HG02852 (cell line): ENCODE data around the gene SNIP1.
"Not testable (repeated sequence)": the region's sequence is repeated elsewhere in the genome, so short reads cannot be mapped to it uniquely, and the experiment has no call there.

Source experiments
- ATAC-seq: cut with Tn5 transposase; IDR thresholded peaks from one replicate; pipeline ENCODE4 v1.9.1; 2021; ENCODE audit warnings: mild to moderate bottlenecking, moderate library complexity; ENCODE audit not compliant: unreplicated experiment

Gene SNIP1

DNA sequence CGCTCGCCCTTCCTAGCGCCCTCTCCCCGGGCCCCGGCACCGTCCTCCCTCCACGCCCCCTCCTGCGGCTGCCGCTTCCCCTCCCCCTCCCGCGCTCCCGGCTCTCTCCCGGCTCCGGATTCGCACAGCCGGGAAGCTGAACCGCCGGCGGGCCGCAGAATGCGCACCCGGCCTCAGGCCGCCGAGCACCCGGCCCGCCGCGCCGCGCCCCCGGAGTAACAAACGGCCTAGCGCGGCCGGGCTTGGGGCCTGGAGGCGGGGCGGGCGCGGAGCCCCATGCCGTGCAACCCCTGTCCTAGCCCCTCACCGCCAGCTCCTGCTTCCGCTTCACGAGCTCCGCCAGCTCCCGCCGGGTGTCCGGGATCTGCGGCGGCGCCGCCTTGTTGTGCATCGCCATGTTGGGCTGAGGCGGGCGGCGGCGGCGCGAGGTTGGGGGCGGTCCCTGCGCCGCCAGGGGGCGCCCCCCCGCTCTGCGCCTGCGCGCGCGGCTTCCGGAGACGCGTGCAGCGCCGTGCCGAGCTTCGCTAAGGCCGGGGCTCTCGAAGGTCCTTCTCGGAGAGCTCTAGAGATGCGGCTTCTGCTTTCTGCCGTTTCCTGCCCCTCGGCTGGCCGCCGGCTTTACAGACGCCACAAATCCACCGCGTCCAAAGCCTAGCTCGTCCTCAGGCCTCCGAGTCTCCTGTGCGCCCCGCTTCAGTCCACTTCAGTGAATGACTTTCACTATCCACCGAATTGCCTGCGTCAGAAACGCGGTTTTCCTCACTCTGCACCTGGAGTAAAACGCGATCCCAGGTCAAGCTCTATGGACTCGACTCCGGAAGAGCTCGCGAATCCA is 39.5 kb downstream of the SNIP1 start, which contains the start of gene MEAF6:
MEAF6 (minus strand) TSS at position 417 of the 835 bp plus-strand sequence; CDS start at position 397, 20 bp downstream.
- peak; percentile 93 for ATAC-seq

DNA sequence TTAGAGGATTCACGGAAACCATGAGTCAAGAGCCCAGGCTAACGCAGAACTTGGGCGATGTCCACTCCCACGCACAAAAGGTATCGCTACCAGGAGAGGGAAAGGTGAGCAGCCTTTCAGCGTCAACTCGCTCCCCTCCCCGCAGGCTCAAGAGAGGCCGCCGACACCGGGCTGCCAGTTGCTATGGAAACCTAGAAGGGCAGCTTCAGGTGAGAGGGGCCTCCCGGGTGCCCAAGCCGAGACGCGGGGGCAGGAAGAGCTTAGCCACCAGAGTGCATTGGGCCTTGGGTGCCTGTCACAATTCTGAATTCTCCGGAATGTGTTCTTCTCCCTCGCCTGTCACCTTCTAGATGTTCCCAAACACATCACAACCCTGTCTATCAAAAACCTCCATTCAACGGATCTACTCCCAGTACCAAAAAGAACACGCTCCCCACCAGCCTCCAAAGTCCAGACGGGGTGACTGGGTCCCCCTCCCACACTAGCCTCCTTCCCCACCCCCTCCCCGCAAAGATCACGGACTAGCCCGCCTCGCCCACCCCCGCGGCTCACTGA is 40.2 kb downstream of the SNIP1 start:
- no peak for ATAC-seq

DNA sequence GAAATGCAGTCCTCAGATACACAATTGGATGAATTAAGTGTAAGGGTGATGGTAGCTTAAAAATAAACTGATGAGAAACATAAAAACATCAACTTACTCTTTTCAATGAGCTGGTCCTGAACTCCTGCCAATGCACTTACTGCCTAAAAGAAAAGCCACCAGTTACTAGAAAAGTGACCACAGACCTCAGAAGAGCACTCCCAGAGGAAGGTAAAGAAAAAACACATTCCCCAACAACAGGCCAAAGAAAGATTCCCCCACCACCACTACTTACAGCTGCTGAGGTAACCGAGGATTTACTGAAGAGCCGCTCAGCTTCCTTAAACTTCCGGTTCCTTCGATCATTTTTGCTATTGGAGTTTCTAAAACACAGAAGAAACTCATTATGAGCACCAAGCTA is 44.9 kb downstream of the SNIP1 start:
- no peak for ATAC-seq

DNA sequence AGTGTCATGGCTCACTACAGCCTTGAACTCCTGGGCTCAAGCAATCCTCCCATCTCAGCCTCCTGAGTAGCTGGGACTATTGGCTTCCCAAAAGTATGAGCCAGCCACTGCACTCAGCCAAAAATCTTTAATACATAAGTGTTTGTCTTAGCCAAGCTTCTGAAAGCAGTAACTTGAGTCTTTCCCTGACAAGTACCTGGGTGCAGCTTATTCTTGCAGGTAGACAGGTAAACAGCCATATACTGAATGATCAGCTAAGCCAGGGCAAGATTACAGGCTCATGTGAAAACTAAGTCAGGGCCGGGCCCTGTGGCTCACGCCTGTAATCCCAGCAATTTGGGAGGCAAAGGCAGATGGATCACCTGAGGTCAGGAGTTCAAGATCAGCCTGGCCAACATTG is 47.4 kb downstream of the SNIP1 start:
- ATAC-seq: no peak

DNA sequence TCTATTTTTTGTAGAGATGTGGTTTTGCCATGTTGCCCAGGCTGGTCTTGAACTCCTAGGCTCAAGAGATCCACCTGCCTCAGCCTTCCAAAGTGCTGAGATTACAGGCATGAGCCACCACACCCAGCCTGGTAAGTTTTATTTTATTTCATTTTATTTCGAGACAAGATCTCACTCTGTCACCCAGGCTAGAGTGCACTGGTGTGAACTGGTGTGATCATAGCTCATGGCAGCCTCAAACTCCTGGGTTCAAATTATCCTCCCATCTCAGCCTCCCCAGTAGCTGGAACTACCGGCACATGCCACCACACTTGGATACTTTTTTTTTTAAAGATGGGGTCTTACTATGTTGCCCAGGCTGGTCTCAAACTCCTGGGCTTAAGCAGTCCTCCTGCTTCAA is 51.3 kb downstream of the SNIP1 start:
- not testable (repeated sequence) for ATAC-seq

DNA sequence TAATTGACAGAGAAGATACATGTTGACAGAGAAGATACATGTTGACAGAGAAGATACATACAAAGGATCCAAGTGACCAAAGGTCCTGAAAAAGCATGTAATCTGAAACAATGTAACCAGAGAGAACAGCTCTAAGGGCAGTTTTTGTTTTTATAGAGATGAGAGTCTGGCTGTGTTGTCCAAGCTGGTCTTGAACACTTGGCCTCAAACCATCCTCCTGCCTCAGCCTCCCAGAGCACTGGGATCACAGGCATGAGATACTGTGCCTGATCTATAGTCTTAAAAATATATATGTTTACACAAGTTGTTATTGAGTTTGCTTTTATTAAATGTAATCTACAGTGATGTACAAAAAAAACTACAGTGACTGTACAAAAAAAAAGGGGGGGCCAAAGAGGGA is 52.0 kb downstream of the SNIP1 start:
- no peak for ATAC-seq

DNA sequence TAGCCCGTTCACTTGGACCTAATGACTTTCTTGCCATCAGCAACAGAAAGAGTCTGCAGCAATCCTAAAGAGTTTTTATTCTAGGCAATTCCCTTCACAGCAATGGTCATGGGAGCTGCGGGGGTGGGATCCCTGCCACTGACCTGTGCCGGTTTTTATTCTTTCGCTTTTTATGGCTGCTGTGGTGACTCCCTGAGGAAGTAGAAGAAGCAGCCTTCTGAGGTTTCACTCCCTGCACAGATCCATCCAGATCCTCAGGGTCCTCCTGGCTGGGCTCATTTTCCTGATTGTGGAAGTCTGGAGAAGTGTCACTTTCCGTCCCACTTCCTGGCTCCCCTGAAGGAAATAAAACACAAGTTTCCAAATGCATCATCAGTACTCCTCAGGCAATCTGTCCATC is 52.4 kb downstream of the SNIP1 start:
- ATAC-seq: no peak

DNA sequence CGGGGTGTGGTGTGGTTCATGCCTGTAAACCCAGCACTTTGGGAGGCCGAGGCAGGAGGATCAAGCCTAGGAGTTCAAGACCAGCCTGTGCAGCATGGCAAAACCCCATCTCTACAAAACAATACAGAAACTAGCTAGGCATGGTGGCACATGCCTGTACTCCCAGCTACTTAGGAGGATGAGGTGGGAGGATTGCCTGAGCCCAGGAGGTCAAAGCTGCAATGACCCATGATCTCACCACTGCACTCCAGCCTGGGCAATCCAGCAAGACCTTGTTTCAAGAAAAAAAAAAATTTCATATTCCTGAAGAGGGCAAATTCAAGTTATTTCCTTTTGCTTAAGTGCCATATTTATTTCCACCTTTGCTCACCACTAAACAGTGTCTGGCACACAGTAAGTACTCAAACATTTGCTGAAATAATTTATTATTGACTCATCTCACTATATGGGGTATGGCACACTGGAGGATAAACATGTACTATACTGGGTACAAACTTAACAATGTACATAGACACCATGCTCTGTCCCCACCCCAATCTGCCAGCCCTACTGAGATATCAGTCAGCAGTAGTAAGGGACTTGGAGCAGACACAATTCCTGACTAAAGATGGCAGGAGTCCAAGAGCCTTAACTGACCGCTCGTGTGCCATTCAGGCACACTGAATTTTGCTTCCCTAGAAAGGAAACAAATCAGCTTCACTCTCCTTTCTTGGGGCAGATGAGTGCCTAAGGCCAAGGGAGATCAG is 55.0 kb downstream of the SNIP1 start:
- no peak for ATAC-seq

DNA sequence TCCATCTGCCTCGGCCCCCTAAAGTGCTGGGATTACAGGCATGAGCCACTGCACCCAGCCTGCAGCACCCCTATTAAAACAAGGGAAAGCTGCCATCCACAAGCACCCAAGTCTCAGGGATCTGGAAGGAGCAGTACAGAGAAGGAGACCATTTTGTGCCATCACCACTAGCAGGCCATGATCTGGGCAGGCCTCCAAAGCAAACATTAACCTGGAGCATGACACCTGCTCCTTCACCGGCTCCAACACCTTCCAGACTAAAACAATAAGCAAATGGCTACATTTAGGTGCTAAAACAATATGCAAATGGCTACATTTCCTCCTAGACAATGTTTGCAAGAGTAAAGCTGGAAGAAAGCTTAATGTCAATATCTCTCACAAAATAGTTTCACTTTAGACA is 56.3 kb downstream of the SNIP1 start:
- no peak for ATAC-seq

DNA sequence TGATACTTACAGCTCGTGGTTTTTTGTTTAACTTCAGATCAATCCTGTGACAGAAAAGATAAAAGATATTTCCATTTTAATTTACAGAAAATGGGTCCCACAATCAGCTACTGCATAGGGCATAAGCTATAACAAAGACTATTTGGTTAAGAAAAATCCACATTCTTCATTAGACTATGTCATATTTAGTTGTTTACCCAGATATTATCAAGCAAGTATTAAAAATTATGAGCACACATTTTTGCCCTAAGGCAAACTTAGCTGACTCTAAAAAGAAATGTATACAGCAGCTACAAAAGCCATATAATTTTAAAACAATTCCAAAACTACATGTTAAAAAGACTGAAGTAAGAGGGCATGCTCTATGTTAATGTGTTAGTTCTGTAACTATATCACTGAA is 58.2 kb downstream of the SNIP1 start:
- ATAC-seq: no peak

DNA sequence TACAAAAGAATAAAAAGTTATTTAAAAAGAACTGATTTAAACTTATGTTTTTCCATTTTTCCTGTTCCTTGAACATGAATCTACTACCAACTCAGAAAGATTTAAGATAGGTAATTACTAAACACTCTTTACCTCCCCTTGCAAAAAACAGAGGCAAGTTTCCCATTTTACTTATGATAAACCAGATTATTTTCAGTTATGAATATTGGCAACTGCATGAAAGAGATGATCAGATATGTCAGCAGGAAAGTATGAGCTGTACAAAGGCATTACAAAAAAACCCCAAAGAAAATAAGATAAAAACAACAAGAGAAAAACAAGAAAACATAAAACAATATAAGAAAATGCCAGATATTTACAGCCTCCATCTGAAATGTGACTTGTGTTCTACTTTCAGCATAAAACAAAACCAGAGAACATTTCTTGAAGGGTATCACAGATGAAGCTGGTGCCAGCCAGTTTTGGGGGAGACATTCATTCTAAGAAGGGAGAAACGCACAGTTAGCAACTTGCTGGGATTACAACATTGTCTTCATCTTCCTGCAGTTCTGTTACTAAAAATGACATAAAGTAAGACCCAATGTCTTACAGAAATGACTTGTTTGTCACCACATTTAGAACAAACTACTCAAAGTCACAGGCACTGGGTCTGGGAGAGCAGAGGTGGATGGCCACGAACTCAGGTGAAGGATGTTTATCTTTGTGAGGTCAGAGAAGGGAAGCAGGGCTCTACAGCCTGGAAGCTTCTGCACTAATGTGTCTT is 60.6 kb downstream of the SNIP1 start:
- no peak for ATAC-seq

DNA sequence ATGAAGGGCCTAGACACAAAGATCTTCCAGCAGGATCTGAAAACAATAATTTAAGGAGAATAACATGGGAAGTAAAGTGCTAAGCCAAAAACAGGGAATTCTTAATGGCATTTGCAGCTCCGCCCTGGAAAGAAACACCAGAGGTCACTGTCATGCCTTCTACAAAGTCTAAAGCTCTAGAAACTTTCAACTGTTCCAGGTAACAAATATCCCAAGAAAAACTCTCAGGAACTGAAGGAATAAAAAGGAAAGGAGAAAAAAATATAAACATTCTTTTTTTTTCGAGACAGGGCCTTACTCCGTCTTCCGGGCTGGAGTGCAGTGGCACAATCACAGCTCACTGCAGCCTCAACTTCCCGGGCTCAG is 66.5 kb downstream of the SNIP1 start:
- no peak for ATAC-seq

DNA sequence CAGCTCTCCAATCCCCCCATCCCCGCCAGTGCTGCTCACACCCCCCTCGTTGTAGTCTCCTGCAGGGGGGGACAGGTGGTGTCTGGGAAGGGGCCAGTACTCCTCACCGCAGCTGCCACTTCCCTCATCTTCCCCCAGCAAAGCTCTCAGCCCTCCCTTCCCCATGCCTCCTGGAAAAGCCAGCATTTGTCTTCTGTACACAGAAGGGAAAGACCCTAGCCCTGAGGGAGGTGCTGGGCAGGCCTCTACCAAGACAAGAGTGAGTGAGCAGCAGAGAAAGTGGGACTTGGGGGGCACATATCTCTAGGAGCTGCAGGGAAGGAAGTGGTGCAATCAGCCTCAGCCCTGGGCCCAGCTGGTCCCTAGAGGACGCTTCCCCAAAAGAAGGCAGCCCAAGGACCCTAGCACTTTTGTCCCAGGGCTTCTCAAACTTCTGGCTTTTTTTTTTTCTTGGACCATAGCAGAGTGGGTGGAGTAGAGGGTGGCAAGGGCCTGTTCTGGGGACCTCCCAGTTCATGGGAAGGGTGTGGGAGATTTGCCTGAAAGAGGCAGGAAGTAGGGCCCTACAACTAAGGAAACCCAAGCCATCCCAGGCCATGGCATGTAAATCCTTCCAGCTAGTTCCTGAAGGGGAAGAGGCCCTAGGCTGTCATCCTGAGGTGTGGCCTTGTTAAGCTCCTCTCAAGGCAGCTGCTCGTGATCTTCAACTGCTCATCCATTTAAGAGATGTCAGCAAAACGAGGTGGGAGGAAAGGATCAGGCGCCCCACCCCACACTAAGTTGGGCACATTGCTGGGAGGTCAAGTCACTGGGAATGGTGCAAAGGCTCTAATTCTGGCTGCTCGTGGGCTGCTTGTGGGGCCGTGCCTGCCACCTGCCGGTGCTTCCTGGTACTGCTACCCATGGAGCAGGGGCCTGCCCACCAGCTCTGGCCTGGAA is 67.1 kb downstream of the SNIP1 start:
- no peak for ATAC-seq

DNA sequence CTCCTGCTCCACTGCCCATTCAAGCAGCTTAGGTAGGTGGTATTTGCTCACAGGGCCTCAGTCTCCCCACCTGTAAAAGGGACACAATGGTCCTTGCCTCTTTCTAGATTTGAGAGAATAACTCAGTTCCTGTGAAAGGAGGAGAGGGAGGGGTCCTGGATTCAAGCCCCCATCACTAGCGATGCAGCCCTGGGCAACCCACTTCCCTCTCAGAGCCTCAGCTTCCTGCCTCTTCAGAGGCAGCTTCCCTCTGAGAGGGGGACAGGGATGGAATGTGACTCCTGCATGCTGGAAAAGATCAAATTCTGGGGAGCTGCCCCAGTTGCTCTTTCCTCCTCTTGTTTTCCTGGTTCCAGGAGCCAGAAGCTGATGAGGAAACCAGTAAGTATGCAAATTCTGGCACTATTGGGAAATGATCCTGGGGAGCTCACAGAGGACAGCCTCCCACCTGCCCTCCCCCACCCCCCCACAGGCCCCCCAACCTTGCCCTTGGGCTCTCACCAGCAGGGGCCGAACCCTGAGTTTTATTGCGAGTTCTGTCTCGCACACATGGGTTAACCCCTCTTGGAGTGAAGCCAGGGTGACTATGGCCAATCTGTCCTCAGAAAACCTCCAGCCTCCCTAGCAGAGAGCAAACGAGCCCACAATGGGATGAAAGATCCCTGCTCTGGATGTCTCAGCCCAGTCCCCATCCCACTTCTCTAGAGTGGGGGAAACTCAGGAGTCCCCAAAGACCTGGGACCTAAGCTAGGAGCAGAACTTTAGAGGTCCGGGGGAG is 68.0 kb downstream of the SNIP1 start:
- ATAC-seq: no peak
